ENCODE data around the gene CD300C.
"Not testable (repeated sequence)": the region's sequence is repeated elsewhere in the genome, so short reads cannot be mapped to it uniquely, and the experiment has no call there.

CD300C gene

GRCh38 chr17:74508156-74508555 is 37.8 kb downstream of the CD300C start:
- no peak for DNase-seq

- not testable (repeated sequence) for DNase-seq
Observed at GRCh38 chr17:74503949-74504348, 42.0 kb downstream of the CD300C start.

GRCh38 chr17:74502861-74503260 is 43.1 kb downstream of the CD300C start:
- no peak for DNase-seq

- DNase-seq: no peak
Observed at GRCh38 chr17:74499992-74500391, 45.9 kb downstream of the CD300C start.

GRCh38 chr17:74497471-74497870 is 48.4 kb downstream of the CD300C start:
- no peak for DNase-seq

- peak; percentile 69 to 70 for DNase-seq
Observed at GRCh38 chr17:74493331-74493833, 52.5 kb downstream of the CD300C start.

GRCh38 chr17:74491626-74492025 is 54.3 kb downstream of the CD300C start:
- DNase-seq: peak; percentile 73 to 87

All from AML-193 (cell line).